ENCODE measurements around the gene CD22. TPM values are rescaled to one million over a fixed set of nuclear protein-coding genes. Genes with fewer than 3 reads are reported as not detected.

The CD22 gene
- total and polyA plus RNA-seq, 10 of the 15 experiments (the other 5 are each of a cell fraction or from before 2014, with no cell fraction given), result 23.0 to 344 (median 181) TPM

GRCh38 chr19:35346193-35347052 lies 17.4 kb downstream of the CD22 start (continued):
- TF ChIP-seq BACH1 (IDR thresholded peaks at IDR 0.05; ENCODE audit: borderline replicate concordance) (peak; percentile 75), TCF7 (IDR thresholded peaks at IDR 0.05; ENCODE audit: borderline replicate concordance) (no peak), CHD1 (IDR thresholded peaks at IDR 0.05; ENCODE audit: low read depth, low read length) (no peak), TCF3 (IDR thresholded peaks at IDR 0.05; ENCODE audit: borderline replicate concordance, insufficient read depth, low read depth, low read length) (peak; percentile 72; the same call in 1 of the 2 replicates), EZH2 (IDR thresholded peaks at IDR 0.05; ENCODE audit: borderline replicate concordance, control insufficient read depth, low read depth, low read length) (no peak), CREM (IDR thresholded peaks at IDR 0.05; ENCODE audit: low read depth) (peak; percentile 61), ZNF687 (IDR thresholded peaks at IDR 0.05) (peak; percentile 91), MEF2A (IDR thresholded peaks at IDR 0.05; ENCODE audit: insufficient read depth, low read depth, low read length) (no peak), CEBPZ (IDR thresholded peaks at IDR 0.05; ENCODE audit: low read depth, low read length) (no peak), PKNOX1 (IDR thresholded peaks at IDR 0.05) (0 out of 2 replicates have a peak, but pooled peaks have one; percentile 16), USF2 (IDR thresholded peaks at IDR 0.05; ENCODE audit: borderline replicate concordance, low read depth, low read length) (no peak), E2F8 (IDR thresholded peaks at IDR 0.05; ENCODE audit: low read depth, partially characterized antibody) (peak; percentile 30)
